NT2/D1 (cell line): ENCODE data around the gene FBXW9.

ENCODE experiments used
- YY1 ChIP-seq: IDR thresholded peaks from 2 replicates; pipeline ENCODE4 v1.6.1; 2011; ENCODE audit not compliant: insufficient read length, insufficient read depth
- ZNF274 ChIP-seq: IDR thresholded peaks from 2 replicates; pipeline ENCODE4 v1.6.1; 2011; ENCODE audit warnings: mild to moderate bottlenecking, low read depth, low read length

- TF ChIP-seq YY1 (no peak), ZNF274 (no peak)
Observed at GRCh38 chr19:12668932-12669269, 27.5 kb downstream of the FBXW9 start.
